Measurements from ENCODE around the gene HNRNPUL1.

Gene HNRNPUL1

GRCh38 chr19:41233748-41234240 is 30.4 kb upstream of the HNRNPUL1 start:
- peak in 17 of 58 donors; percentile 5 to 49 (median 17) for DNase-seq

DNA sequence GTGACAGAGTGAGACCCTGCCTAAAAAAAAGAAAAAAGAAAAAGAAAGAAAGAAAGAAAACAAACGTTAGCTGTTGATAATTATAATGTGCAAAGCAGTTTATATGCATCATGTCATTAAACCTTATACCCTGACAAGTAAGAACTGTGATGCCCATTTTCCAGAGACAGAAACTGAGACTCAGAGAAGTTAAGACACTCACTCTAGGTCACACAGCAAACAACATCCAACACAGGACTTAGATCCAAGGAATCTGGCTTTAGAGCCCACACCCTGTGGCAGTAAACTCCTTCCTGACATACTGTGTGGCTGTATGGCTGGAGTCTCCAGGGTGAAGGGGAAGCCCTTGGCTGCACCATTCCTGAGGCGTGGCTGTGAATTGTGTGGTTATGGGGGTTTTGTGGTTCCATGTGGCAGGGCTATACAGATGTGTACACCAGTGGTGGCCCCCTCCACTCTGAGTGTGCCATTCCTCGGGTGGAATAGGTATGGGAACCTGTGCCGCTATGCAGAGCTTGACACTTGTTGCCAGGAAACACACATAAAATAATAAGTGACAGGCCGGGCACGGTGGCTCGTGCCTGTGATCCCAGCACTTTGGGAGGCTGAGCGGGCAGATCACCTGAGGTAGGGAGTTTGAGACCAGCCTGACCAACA is 29.5 kb upstream of the HNRNPUL1 start:
- DNase-seq: no peak

DNA sequence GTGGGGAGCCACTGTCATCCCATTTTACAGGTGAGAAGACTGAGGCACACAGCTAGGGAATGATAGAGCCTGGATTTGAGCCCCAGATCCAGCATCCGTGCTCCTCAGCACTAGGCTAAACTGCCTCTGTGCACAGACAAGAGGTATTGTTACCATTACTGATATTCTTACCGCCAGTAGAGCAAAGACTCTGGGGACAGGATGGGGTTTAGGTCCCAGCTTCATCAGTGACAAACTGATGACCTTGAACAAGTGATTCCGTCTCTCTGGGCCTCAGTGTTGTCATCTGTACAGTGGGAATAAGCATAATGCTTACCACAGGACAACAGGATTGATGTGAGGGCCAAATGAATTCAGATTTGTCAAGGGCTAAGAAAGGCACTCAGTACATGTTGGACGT is 28.7 kb upstream of the HNRNPUL1 start:
- no peak for DNase-seq

DNA sequence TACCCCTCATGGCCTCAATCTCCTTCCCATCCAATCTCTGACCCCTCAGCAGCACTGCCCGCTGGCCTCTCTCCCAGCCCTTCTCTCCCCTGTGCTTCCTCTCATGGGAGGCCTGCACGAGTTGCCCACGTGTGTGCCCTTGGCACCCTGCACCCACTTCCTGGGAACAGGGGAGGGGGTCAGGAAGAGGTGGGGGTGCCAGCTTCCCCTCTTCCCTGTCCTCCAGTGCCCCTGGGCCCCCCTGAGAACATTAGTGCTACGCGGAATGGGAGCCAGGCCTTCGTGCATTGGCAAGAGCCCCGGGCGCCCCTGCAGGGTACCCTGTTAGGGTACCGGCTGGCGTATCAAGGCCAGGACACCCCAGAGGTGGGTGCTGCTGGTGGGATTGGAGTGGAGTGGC is 25.9 kb upstream of the HNRNPUL1 start:
- DNase-seq: peak in 1 of 58 donors; percentile 11

- DNase-seq: no peak
These were observed 24.8 kb upstream of the HNRNPUL1 start for GRCh38 chr19:41239363-41239762.

DNA sequence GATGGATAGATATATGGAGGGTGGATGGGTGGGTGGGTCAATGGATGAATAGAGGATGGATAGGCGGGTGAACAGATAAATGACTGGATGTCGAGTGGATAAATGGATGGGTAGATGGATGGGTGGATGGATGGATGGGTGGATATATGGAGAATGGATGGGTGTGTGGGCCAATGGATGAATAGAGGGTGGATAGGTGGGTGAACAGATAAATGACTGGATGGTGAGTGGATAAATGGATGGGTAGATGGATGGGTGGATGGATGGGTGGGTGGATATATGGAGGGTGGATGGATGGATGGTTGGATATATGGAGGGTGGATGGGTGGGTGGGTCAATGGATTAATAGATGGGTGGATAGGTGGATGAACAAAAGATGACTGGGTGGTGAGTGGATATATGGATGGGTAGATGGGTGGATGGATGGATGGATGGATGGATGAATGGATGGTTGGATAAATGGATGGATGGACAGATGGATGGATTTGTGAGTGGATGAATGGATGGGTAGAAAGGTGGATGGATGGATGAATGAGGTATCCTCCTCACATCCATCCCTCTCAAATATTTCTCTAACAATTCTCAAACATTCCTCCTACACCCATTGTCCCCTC is 24.1 kb upstream of the HNRNPUL1 start:
- DNase-seq: no peak

DNA sequence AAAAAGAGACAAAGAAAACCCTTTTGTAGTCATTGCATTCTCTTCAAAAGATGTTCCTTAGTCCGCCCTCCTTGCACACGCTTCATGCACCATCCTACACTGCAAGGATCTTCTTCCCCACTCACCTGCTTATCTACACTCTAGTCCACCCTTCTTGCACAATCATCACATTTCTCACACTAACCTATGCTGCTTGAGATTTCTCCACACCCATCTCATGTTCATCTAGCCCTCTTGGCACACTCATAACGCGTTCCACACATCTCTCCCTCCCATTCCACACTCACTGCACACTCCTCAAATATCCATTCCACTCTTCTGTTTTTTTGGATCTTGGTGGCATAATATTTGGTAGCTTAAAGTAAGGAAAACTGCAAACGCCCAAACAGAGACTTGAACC is 22.3 kb upstream of the HNRNPUL1 start:
- no peak for DNase-seq

GRCh38 chr19:41244117-41244516 is 20.1 kb upstream of the HNRNPUL1 start:
- no peak for DNase-seq

DNA sequence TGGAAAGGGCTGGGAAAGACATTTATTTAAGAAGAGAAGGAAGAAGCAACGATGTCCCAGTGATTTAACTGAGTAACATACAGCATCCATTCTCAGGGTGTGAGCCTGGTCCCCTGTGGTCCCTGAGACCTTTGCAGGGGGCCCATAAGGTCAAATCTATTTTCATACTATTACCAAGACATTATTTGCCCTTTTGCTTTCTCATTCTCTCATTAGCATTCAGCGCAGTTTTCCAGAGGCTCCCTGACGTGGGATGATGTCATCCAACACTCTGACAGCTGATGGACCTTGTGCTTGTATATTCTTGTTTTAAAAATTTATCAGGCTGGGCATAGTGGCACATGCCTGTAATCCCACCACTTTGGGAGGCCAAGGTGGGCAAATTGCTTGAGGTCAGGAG is 18.3 kb upstream of the HNRNPUL1 start:
- DNase-seq: no peak

GRCh38 chr19:41248895-41249294 is 15.3 kb upstream of the HNRNPUL1 start:
- no peak for DNase-seq

- DNase-seq: no peak
These were observed 14.3 kb upstream of the HNRNPUL1 start for GRCh38 chr19:41249707-41250423.

DNA sequence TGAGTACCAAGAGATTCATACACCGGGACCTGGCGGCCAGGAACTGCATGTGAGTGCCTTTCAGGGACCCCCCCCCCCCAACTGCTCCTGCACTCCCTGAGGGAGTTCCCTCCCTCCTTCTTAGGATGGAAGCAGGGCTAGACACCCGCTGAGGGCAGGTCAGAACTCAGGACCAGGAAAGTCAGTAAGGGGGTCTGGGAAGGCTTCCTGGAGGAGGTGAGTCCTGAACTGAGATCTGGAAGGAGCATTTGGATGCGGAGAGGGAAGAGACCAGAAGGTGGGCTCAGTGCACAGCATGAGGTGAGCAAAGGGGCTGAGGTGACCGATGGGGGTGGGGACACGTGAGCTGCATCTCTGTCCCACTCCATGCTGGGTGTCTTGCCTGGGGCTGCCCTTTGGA is 10.5 kb upstream of the HNRNPUL1 start:
- DNase-seq: no peak

DNA sequence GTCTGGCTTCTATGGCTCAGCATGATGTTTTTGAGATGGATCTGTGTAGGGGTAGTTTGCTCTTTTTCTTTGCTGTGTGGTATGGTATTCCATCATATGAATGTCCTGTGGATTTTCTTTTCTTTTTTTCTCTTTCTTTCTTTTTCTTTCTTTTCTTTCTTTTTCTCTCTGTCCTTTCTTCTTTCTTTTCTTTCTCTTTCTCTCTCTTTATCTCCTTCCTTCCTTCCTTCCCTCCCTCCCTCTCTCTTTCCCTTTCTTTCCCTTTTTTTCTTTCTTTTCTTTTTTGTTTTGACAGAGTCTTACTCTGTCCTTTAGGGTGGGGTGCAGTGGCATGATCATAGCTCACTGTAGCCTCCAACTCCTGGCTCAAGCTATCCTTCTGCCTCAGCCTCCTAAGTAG is 9.0 kb upstream of the HNRNPUL1 start:
- DNase-seq: no peak

GRCh38 chr19:41261474-41262190 is 2.5 kb upstream of the HNRNPUL1 start:
- peak in 1 of 58 donors; percentile 2 for DNase-seq

DNA sequence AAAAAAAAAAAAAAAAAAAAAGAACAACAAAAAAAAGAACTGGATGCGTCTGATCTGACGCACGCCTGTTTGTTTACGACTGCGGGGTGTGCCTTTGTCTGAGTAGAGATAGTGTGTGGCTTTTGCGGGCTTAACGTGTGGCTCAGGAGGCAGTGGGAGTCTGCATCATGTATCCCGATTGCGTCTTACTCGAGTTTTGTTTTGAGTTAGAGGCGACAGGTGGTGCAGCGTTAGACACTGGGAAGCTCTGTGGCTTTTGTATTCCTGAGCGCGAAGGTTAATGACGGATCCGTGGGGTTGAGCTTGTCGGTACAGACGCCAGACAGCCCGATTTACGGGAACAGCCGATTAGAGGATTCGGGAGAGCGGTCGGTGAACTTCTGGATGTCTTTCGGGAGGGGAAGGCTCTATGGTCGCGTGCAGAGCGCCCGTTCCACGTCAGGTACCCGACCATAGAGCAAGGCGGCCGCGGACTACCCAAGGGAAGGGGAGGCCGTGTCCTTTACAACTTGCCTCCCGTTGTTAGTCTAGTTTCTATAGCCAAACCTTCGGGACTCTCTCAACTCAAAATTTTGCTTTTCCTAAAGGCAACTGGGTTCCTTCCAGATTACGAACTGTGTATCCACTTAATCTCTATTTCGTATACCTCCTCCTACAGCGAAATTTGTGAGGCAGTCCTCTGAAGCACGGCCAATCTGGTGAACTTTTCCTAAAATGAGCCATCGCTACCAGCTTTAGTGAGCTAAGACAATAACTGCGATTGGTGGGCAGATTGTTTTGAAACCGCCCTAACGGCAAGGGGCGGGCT is 926 bp upstream of the HNRNPUL1 start:
- peak in 52 of 58 donors; percentile 33 to 87 (median 70) for DNase-seq

GRCh38 chr19:41264581-41265394 is 616 bp downstream of the HNRNPUL1 start:
- peak in 28 of 58 donors; percentile 5 to 58 (median 32) for DNase-seq

GRCh38 chr19:41265395-41266153 is 1.4 kb downstream of the HNRNPUL1 start:
- DNase-seq: peak in 3 of 58 donors; percentile 1 to 31 (median 7)

- no peak for DNase-seq
These were observed 4.9 kb downstream of the HNRNPUL1 start for GRCh38 chr19:41269055-41269454.

DNA sequence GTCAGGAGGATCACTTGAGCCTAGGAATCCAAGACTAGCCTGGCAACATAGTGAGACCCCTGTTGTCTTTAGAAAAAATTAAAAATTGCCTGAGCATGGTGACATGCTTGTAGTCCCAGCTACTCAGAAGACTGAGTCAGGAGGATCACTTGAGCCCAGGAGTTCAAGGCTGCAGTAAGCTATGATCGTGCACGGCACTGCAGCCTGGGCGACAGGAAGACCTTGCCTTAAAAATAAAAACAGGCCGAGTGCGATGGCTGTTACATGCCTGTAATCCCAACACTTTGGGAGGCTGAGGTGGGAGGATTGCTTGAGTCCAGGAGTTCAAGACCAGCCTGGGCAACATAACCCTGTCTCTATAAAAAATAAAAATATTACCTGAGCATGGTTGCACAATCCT is 5.4 kb downstream of the HNRNPUL1 start:
- DNase-seq: no peak
